ENCODE data around the gene RHOF.

DNA sequence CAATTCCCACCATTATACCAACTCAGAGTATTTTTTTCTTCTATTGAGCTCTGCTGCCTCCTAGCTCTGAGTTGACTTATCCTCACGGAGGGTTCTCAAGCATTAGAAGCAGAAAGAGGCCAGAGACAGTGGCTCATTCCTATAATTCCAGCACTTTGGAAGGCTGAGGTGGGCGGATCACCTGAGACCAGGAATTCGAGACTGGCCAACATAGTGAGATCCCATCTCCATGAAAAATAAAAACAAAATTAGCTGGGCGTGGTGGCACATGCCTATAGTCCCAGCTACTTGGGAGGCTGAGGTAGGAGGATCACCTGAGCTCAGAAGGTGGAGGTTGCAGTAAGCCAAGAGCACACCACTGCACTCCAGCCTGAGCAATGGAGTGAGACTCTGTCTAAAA is 44.2 kb upstream of the RHOF start:
- TF ChIP-seq, protein P1, sequence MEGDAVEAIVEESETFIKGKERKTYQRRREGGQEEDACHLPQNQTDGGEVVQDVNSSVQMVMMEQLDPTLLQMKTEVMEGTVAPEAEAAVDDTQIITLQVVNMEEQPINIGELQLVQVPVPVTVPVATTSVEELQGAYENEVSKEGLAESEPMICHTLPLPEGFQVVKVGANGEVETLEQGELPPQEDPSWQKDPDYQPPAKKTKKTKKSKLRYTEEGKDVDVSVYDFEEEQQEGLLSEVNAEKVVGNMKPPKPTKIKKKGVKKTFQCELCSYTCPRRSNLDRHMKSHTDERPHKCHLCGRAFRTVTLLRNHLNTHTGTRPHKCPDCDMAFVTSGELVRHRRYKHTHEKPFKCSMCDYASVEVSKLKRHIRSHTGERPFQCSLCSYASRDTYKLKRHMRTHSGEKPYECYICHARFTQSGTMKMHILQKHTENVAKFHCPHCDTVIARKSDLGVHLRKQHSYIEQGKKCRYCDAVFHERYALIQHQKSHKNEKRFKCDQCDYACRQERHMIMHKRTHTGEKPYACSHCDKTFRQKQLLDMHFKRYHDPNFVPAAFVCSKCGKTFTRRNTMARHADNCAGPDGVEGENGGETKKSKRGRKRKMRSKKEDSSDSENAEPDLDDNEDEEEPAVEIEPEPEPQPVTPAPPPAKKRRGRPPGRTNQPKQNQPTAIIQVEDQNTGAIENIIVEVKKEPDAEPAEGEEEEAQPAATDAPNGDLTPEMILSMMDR (IDR thresholded peaks at IDR 0.05): no peak
- TF ChIP-seq ZFX (IDR thresholded peaks at IDR 0.05; ENCODE audit: borderline replicate concordance): no peak

Data from 22Rv1 (cell line).